HepG2 (cell line): ENCODE measurements around the gene C4orf17. TPM values are rescaled to one million over a fixed set of nuclear protein-coding genes. Genes with fewer than 3 reads are reported as not detected.
A peak's percentile ranks its signal among the peaks of the same experiment; 100 is the strongest.

Experiments
- CEBPG ChIP-seq: IDR thresholded peaks from 2 replicates; pipeline ENCODE4 v1.6.1; 2016
- CREB1 ChIP-seq, 2 experiments: fragments of 450-650 bp in 1 of 2; IDR thresholded peaks; 2 replicates each; pipeline ENCODE4 v1.6.1; 2016 to 2017; ENCODE audit warnings: control low read depth in 1 of 2, mild to moderate bottlenecking in 1 of 2, missing compliant biosample characterization in 1 of 2, missing genetic modification characterization in 1 of 2
- MYC ChIP-seq: sonication (generic); formaldehyde crosslinking; IDR thresholded peaks from 2 replicates; pipeline ENCODE4 v1.9.0; 2021; ENCODE audit warnings: missing genetic modification reagents, borderline replicate concordance
- NFAT5 ChIP-seq: sonication (generic); formaldehyde crosslinking; IDR thresholded peaks from 2 replicates; pipeline ENCODE4 v1.4.0; 2020; ENCODE audit warnings: missing genetic modification reagents
- NFE2 ChIP-seq: sonication (generic); formaldehyde crosslinking; IDR thresholded peaks from 2 replicates; pipeline ENCODE4 v1.4.0; 2020; ENCODE audit warnings: missing genetic modification reagents
- NFKB2 ChIP-seq: sonication (generic); formaldehyde crosslinking; IDR thresholded peaks from 2 replicates; pipeline ENCODE4 v1.4.0; 2020; ENCODE audit warnings: missing genetic modification reagents, borderline replicate concordance
- PCBP2 ChIP-seq: fragments of 200-400 bp; formaldehyde crosslinking; optimal IDR thresholded peaks from 2 replicates; pipeline ENCODE3; 2018; ENCODE audit warnings: low read length, low read depth; ENCODE audit not compliant: poor library complexity, severe bottlenecking
- PRMT3 ChIP-seq: sonication (generic); formaldehyde crosslinking; IDR thresholded peaks from 2 replicates; pipeline ENCODE4 v1.8.1; 2022; ENCODE audit warnings: low read depth, mild to moderate bottlenecking, moderate library complexity, missing genetic modification reagents, borderline replicate concordance
- TBL1XR1 ChIP-seq: fragments of 150-350 bp; IDR thresholded peaks from 2 replicates; pipeline ENCODE4 v1.6.1; 2014; ENCODE audit warnings: borderline replicate concordance, low read length; ENCODE audit not compliant: partially characterized antibody
- TBP ChIP-seq: sonication (generic); formaldehyde crosslinking; IDR thresholded peaks from 2 replicates; pipeline ENCODE4 v1.5.0; 2020; ENCODE audit warnings: missing genetic modification reagents
- U2AF1 ChIP-seq: fragments of 200-400 bp; formaldehyde crosslinking; optimal IDR thresholded peaks from 2 replicates; pipeline ENCODE3; 2017; ENCODE audit warnings: mild to moderate bottlenecking, low read depth, low read length
- ZFP36 ChIP-seq: fragments of 150-350 bp; IDR thresholded peaks from 2 replicates; pipeline ENCODE4 v1.6.1; 2018; ENCODE audit warnings: borderline replicate concordance, low read length, low read depth; ENCODE audit not compliant: partially characterized antibody
- ZNF33B ChIP-seq: sonication (generic); formaldehyde crosslinking; IDR thresholded peaks from 2 replicates; pipeline ENCODE4 v1.5.1; 2020; ENCODE audit warnings: mild to moderate bottlenecking, missing genetic modification reagents
- ZNF430 ChIP-seq: sonication (generic); formaldehyde crosslinking; IDR thresholded peaks from 2 replicates; pipeline ENCODE4 v1.9.0; 2021; ENCODE audit warnings: mild to moderate bottlenecking, missing genetic modification reagents
- ZNF563 ChIP-seq: sonication (generic); formaldehyde crosslinking; IDR thresholded peaks from 2 replicates; pipeline ENCODE4 v1.8.0; 2022; ENCODE audit warnings: mild to moderate bottlenecking, moderate library complexity, missing genetic modification reagents
- ZNF672 ChIP-seq: sonication (generic); formaldehyde crosslinking; IDR thresholded peaks from 2 replicates; pipeline ENCODE4 v1.8.1; 2022; ENCODE audit warnings: missing genetic modification reagents
- ZNF703 ChIP-seq: sonication (generic); formaldehyde crosslinking; IDR thresholded peaks from 2 replicates; pipeline ENCODE4 v1.5.1; 2020; ENCODE audit warnings: missing genetic modification reagents, mild to moderate bottlenecking, moderate library complexity, borderline replicate concordance
- ZNF782 ChIP-seq: sonication (generic); formaldehyde crosslinking; IDR thresholded peaks from 2 replicates; pipeline ENCODE4 v1.4.0; 2020; ENCODE audit warnings: missing genetic modification reagents, mild to moderate bottlenecking, borderline replicate concordance
- polyA plus RNA-seq, 8 experiments: library from polyadenylated mRNA; depleted of rRNA in 3 of 8; stranded (reverse) in 7 of 8; unstranded in 1 of 8; fragments of >200 nt; fragmentation: Illumina TruSeq in 4 of 8; extraction: Trizol in 4 of 8; gene quantifications; 2 replicates each; pipeline versions ENCODE4 v1.2.1 to v1.2.3, GENCODE V29; 2011 to 2016; ENCODE audit warnings: low read depth in 4 of 8, missing spikeins in 1 of 8, mixed read lengths in 1 of 8; ENCODE audit not compliant: insufficient read depth in 1 of 8
- total RNA-seq, 5 experiments: library from RNA; depleted of rRNA; stranded (reverse); fragments of >200 nt; fragmentation: Illumina TruSeq; extraction: Trizol; gene quantifications; 2 replicates each; pipeline ENCODE4 v1.2.3, GENCODE V29; 2016; ENCODE audit warnings: low read depth in 1 of 5
- TF ChIP-seq, protein P1 (sequence below): sonication (generic); formaldehyde crosslinking; IDR thresholded peaks from 2 replicates; pipeline ENCODE4 v1.4.0; 2020; ENCODE audit warnings: missing genetic modification reagents
- TF ChIP-seq, protein P2 (sequence below): sonication (generic); formaldehyde crosslinking; IDR thresholded peaks from 2 replicates; pipeline ENCODE4 v1.4.0; 2020; ENCODE audit warnings: missing genetic modification reagents, mild to moderate bottlenecking, borderline replicate concordance
- TF ChIP-seq, protein P3 (sequence below): sonication (generic); formaldehyde crosslinking; IDR thresholded peaks from 2 replicates; pipeline ENCODE4 v1.8.1; 2022; ENCODE audit warnings: mild to moderate bottlenecking, missing genetic modification reagents

Gene C4orf17
- total and polyA plus RNA-seq, 2 of the 13 experiments (the other 11 are each of a cell fraction or from before 2014, with no cell fraction given) = not detected

DNA sequence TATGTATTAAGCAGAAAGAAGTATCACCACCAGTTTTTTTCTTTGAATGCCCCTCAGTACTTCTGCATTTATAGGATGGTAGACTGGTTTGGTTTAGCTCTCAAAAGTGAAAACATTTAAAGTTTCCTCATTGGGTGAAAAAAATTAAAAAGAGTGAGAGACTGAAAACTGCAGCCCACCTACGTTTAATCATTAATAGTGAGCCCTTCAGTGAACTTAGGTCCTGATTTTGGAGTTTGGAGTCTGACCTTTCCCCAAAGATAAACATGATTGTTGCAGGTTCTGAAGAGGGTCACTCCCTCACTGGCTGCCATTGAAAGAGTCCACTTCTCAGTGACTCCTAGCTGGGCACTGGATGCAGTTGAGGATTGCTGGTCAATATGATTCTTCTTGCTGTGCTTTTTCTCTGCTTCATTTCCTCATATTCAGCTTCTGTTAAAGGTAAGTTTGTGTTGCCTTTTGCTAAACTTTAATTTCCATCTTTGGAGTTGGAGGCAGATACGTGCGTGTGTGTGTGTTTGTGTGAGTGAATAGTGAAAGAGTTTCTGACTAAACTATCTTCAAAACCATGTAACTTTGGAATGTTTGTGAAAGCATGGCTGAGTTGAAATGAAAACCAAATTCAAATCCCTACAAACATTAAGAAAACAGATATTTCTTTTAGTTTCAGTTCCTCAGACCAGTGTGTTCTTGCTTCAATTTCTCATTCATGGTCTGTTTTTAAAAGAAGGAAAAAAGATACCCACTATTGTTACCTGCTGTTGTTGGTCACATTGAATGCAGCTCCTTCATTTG lies 63.9 kb downstream of the C4orf17 start, which contains the start of gene MTTP (continued):
- TF ChIP-seq ZFP36 (no peak), ZNF703 (CRISPR knock-in tag) (no peak), ZNF782 (CRISPR knock-in tag) (peak; percentile 40; the same call in 1 of the 2 replicates), ZNF33B (CRISPR knock-in tag) (no peak), NFAT5 (no peak), PRMT3 (CRISPR knock-in tag) (no peak), TBL1XR1 (no peak), U2AF1 (no peak), TBP (CRISPR knock-in tag) (no peak), PCBP2 (no peak), MYC (CRISPR knock-in tag) (no peak), CREB1 (IDR thresholded peaks at IDR 0.05) (no peak), CREB1 (CRISPR knock-in tag; IDR thresholded peaks at IDR 0.05) (peak; percentile 75), NFE2 (CRISPR knock-in tag) (no peak), NFKB2 (CRISPR knock-in tag) (no peak), ZNF672 (CRISPR knock-in tag) (no peak), CEBPG (peak; percentile 39; the same call in 1 of the 2 replicates), ZNF430 (CRISPR knock-in tag) (no peak), ZNF563 (CRISPR knock-in tag) (no peak)
- TF ChIP-seq, protein P1, sequence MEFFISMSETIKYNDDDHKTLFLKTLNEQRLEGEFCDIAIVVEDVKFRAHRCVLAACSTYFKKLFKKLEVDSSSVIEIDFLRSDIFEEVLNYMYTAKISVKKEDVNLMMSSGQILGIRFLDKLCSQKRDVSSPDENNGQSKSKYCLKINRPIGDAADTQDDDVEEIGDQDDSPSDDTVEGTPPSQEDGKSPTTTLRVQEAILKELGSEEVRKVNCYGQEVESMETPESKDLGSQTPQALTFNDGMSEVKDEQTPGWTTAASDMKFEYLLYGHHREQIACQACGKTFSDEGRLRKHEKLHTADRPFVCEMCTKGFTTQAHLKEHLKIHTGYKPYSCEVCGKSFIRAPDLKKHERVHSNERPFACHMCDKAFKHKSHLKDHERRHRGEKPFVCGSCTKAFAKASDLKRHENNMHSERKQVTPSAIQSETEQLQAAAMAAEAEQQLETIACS (CRISPR knock-in tag) = no peak
- TF ChIP-seq, protein P2, sequence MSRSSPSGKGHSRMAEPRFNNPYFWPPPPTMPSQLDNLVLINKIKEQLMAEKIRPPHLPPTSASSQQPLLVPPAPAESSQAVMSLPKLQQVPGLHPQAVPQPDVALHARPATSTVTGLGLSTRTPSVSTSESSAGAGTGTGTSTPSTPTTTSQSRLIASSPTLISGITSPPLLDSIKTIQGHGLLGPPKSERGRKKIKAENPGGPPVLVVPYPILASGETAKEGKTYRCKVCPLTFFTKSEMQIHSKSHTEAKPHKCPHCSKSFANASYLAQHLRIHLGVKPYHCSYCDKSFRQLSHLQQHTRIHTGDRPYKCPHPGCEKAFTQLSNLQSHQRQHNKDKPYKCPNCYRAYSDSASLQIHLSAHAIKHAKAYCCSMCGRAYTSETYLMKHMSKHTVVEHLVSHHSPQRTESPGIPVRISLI (CRISPR knock-in tag) = peak; percentile 41; the same call in 1 of the 2 replicates
- TF ChIP-seq, protein P3, sequence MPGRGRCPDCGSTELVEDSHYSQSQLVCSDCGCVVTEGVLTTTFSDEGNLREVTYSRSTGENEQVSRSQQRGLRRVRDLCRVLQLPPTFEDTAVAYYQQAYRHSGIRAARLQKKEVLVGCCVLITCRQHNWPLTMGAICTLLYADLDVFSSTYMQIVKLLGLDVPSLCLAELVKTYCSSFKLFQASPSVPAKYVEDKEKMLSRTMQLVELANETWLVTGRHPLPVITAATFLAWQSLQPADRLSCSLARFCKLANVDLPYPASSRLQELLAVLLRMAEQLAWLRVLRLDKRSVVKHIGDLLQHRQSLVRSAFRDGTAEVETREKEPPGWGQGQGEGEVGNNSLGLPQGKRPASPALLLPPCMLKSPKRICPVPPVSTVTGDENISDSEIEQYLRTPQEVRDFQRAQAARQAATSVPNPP (CRISPR knock-in tag) = no peak; the same call in 1 of the 2 replicates
